ENCODE results near the gene ATXN1.
"Not testable (repeated sequence)": the region's sequence is repeated elsewhere in the genome, so short reads cannot be mapped to it uniquely, and the experiment has no call there.

Gene ATXN1

DNA sequence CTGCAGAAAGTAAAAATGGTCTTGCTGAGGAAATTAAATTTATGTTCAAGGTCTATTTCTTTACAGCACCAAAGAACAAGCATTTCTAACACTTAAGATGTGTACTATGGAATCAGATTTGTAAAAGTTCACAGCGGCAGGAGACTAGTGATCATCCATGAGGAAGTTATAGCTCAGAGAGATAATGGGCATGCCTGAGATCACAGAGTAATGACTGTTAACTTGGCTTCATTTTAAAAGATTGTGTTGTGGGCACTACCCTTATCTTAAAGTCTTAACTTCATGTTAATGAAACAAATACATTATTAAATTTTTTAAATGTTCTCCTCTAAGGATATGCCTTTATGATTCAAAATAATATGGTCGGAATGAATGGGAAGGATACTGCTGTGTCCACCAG, 354.3 kb downstream of the ATXN1 start:
- Histone ChIP-seq H3F3A (ENCODE audit: insufficient read depth) (no peaks in the 10 kb centered on the region), H2AFZ (ENCODE audit: low read depth, low read length, severe bottlenecking) (peak overlapping the region; percentile 34), H3K9ac (ENCODE audit: low read length) (no peak overlapping the region), H3K9me2 (replicated peaks; ENCODE audit: insufficient read depth, low read length) (no peaks in the 10 kb centered on the region), H3K4me3 (ENCODE audit: insufficient read depth, low read length, poor library complexity, severe bottlenecking) (no peak overlapping the region), H3K79me2 (ENCODE audit: insufficient read depth, low read length) (no peaks in the 10 kb centered on the region), H3K36me3 (ENCODE audit: low read length) (no peaks in the 10 kb centered on the region), H3K9me3 (ENCODE audit: insufficient read depth, low read length) (no peaks in the 10 kb centered on the region), H3K4me2 (ENCODE audit: low read depth, low read length, poor library complexity, severe bottlenecking) (no peak overlapping the region), H4K20me1 (ENCODE audit: low read depth, low read length) (no peaks in the 10 kb centered on the region), H3K27me3 (ENCODE audit: low read length) (no peaks in the 10 kb centered on the region), H3K27ac (ENCODE audit: low read depth, low read length) (no peak overlapping the region)
- TF ChIP-seq EZH2phosphoT487 (conservative IDR thresholded peaks at IDR 0.05; ENCODE audit: low read length) = no peak
- TF ChIP-seq, protein P1, sequence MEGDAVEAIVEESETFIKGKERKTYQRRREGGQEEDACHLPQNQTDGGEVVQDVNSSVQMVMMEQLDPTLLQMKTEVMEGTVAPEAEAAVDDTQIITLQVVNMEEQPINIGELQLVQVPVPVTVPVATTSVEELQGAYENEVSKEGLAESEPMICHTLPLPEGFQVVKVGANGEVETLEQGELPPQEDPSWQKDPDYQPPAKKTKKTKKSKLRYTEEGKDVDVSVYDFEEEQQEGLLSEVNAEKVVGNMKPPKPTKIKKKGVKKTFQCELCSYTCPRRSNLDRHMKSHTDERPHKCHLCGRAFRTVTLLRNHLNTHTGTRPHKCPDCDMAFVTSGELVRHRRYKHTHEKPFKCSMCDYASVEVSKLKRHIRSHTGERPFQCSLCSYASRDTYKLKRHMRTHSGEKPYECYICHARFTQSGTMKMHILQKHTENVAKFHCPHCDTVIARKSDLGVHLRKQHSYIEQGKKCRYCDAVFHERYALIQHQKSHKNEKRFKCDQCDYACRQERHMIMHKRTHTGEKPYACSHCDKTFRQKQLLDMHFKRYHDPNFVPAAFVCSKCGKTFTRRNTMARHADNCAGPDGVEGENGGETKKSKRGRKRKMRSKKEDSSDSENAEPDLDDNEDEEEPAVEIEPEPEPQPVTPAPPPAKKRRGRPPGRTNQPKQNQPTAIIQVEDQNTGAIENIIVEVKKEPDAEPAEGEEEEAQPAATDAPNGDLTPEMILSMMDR (IDR thresholded peaks at IDR 0.05; ENCODE audit: insufficient read depth, low read length, poor library complexity, severe bottlenecking) = no peak

DNA sequence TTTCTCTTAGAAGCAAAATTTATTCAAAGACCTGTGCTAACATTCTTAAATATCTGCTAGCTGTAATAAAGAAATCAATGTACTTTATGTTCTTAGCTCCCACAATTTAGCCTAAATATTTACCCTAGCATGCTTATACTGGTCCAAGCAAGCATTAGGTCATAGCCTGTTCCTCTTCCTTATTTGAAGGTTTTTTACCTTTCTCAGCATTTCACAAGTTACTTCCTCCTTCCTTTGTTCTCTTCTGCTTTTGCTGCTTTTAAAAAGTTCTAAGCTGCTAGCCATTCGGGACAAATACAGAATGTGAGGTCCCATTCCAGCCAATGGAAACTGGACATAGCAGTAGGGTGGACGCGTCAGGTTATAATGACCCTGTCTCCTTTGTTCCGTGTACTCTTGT, 354.7 kb downstream of the ATXN1 start:
- not testable (repeated sequence) for H3K9ac ChIP-seq (ENCODE audit: low read length); H3K9me3 ChIP-seq (ENCODE audit: insufficient read depth, low read length); H3K36me3 ChIP-seq (ENCODE audit: low read length); H3F3A ChIP-seq (ENCODE audit: insufficient read depth); H4K20me1 ChIP-seq (ENCODE audit: low read depth, low read length); H3K27ac ChIP-seq (ENCODE audit: low read depth, low read length); H3K4me2 ChIP-seq (ENCODE audit: low read depth, low read length, poor library complexity, severe bottlenecking); H3K4me3 ChIP-seq (ENCODE audit: insufficient read depth, low read length, poor library complexity, severe bottlenecking); H3K79me2 ChIP-seq (ENCODE audit: insufficient read depth, low read length); H3K9me2 ChIP-seq (replicated peaks; ENCODE audit: insufficient read depth, low read length); H3K27me3 ChIP-seq (ENCODE audit: low read length)
- peak overlapping the region; percentile 34 for H2AFZ ChIP-seq (ENCODE audit: low read depth, low read length, severe bottlenecking)

DNA sequence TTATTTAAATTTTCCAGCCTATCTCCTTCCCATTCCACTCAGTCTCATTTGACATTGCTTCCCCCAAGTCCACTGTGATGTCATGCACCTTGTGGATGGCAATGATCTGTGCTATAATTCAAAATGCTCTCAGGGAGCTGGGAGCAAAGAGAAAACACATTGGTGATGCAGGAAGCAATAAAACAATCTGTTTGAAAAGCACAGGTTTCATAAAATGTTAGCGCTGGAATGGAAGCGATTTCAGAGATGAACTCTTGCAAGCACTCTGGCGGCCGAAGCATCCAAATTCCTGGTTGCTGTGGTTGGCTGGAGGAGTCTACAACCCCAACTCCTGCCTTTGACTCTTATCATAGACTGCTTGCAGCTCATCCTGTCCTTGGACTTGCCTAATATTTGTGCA, 355.9 kb downstream of the ATXN1 start:
- no peaks in the 10 kb centered on the region for H3K27me3 ChIP-seq (ENCODE audit: low read length)
- TF ChIP-seq, protein P1 (IDR thresholded peaks at IDR 0.05; ENCODE audit: insufficient read depth, low read length, poor library complexity, severe bottlenecking) = no peak
- H3K9me2 ChIP-seq (replicated peaks; ENCODE audit: insufficient read depth, low read length) = no peaks in the 10 kb centered on the region
- no peak overlapping the region for H3K9ac ChIP-seq (ENCODE audit: low read length)
- no peaks in the 10 kb centered on the region for H3K79me2 ChIP-seq (ENCODE audit: insufficient read depth, low read length)
- H3K9me3 ChIP-seq (ENCODE audit: insufficient read depth, low read length) = no peaks in the 10 kb centered on the region
- H3K27ac ChIP-seq (ENCODE audit: low read depth, low read length) = no peak overlapping the region
- H3K36me3 ChIP-seq (ENCODE audit: low read length) = no peaks in the 10 kb centered on the region
- no peaks in the 10 kb centered on the region for H4K20me1 ChIP-seq (ENCODE audit: low read depth, low read length)
- no peak overlapping the region for H3K4me2 ChIP-seq (ENCODE audit: low read depth, low read length, poor library complexity, severe bottlenecking)
- no peak overlapping the region for H2AFZ ChIP-seq (ENCODE audit: low read depth, low read length, severe bottlenecking)
- no peaks in the 10 kb centered on the region for H3F3A ChIP-seq (ENCODE audit: insufficient read depth)
- no peak overlapping the region for H3K4me3 ChIP-seq (ENCODE audit: insufficient read depth, low read length, poor library complexity, severe bottlenecking)

DNA sequence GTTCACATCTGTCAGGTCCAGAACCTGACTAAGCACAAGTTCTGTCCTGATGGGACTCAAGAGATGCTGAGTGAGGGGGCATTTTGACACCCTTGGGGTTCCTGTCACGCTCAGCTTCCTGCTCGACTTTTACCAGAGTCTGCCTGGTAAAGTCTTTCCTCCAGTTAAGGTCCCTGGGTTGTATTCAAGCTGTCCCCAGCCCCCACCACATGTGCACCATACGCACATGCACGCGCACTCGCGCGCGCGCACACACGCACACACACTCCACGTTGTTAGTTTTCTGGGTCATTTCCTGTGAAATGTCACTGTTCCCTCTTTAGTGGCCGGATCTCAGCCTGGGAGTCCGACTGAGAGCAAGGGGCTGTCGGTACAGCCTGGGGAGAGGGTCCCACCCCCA, 356.8 kb downstream of the ATXN1 start:
- TF ChIP-seq EZH2phosphoT487 (conservative IDR thresholded peaks at IDR 0.05; ENCODE audit: low read length) = no peak
- TF ChIP-seq, protein P1 (IDR thresholded peaks at IDR 0.05; ENCODE audit: insufficient read depth, low read length, poor library complexity, severe bottlenecking) = no peak
- Histone ChIP-seq H3K36me3 (ENCODE audit: low read length) (no peaks in the 10 kb centered on the region), H3K9ac (ENCODE audit: low read length) (no peak overlapping the region), H3K27me3 (ENCODE audit: low read length) (no peaks in the 10 kb centered on the region), H3K9me3 (ENCODE audit: insufficient read depth, low read length) (no peaks in the 10 kb centered on the region), H3K4me2 (ENCODE audit: low read depth, low read length, poor library complexity, severe bottlenecking) (no peak overlapping the region), H2AFZ (ENCODE audit: low read depth, low read length, severe bottlenecking) (no peak overlapping the region), H3K9me2 (replicated peaks; ENCODE audit: insufficient read depth, low read length) (no peaks in the 10 kb centered on the region), H3K27ac (ENCODE audit: low read depth, low read length) (no peak overlapping the region), H4K20me1 (ENCODE audit: low read depth, low read length) (no peaks in the 10 kb centered on the region), H3F3A (ENCODE audit: insufficient read depth) (no peaks in the 10 kb centered on the region), H3K79me2 (ENCODE audit: insufficient read depth, low read length) (no peaks in the 10 kb centered on the region), H3K4me3 (ENCODE audit: insufficient read depth, low read length, poor library complexity, severe bottlenecking) (no peak overlapping the region)
